Measurements from ENCODE around the gene SGCA. TPM values are rescaled to one million over a fixed set of nuclear protein-coding genes. Genes with fewer than 3 reads are reported as not detected.
A peak's percentile ranks its signal among the peaks of the same experiment; 100 is the strongest.

The SGCA gene
- total RNA-seq, 1 experiment from 2014 or later, result not detected

GRCh38 chr17:50221864-50222545 lies 56.2 kb downstream of the SGCA start:
- peak; percentile 85 for DNase-seq (ENCODE audit: low read depth)

- DNase-seq (ENCODE audit: low read depth), result no peak
These were observed 57.1 kb downstream of the SGCA start for GRCh38 chr17:50222922-50223321.

Other genes starting within 250 kb of the SGCA start
- 5.5 and 7.4 TPM in 2 replicates for gene DLX4, start 196.8 kb upstream of the SGCA start, total RNA-seq (2014; rRNA removed; shearing (Covaris generic))
- 0.15 and 0.96 TPM in 2 replicates for gene DLX3, start 170.8 kb upstream of the SGCA start, total RNA-seq (2014; rRNA removed; shearing (Covaris generic))
- 365 and 711 TPM in 2 replicates for gene ITGA3, start 109.9 kb upstream of the SGCA start, total RNA-seq (2014; rRNA removed; shearing (Covaris generic))
- gene PDK2, start 70.7 kb upstream of the SGCA start, total RNA-seq (2014; rRNA removed; shearing (Covaris generic)), result 27.2 and 38.2 TPM in 2 replicates
- 0.22 and 0.49 TPM in 2 replicates for gene SAMD14, start 35.8 kb upstream of the SGCA start, total RNA-seq (2014; rRNA removed; shearing (Covaris generic))
- gene PPP1R9B, start 15.3 kb upstream of the SGCA start, total RNA-seq (2014; rRNA removed; shearing (Covaris generic)), result 14.6 and 36.1 TPM in 2 replicates
- 41.9 and 81.3 TPM in 2 replicates for gene COL1A1, start 35.6 kb downstream of the SGCA start, total RNA-seq (2014; rRNA removed; shearing (Covaris generic))
- gene TMEM92, start 108.5 kb downstream of the SGCA start, total RNA-seq (2014; rRNA removed; shearing (Covaris generic)), result 0.99 and 5.2 TPM in 2 replicates
- 17.8 and 37.4 TPM in 2 replicates for gene XYLT2, start 180.1 kb downstream of the SGCA start, total RNA-seq (2014; rRNA removed; shearing (Covaris generic))
- 89.9 and 119 TPM in 2 replicates for gene MRPL27, start 207.2 kb downstream of the SGCA start, total RNA-seq (2014; rRNA removed; shearing (Covaris generic))
- gene EME1, start 207.2 kb downstream of the SGCA start, total RNA-seq (2014; rRNA removed; shearing (Covaris generic)), result 6.1 and 9.6 TPM in 2 replicates
- gene LRRC59, start 231.5 kb downstream of the SGCA start, total RNA-seq (2014; rRNA removed; shearing (Covaris generic)), result 213 and 250 TPM in 2 replicates

All from M059J (cell line).